GM12892 (cell line): Measurements from ENCODE around the gene RGP1.

Experiments used
- DNase-seq: peaks from one replicate; pipeline ENCODE4 v3.0.0; 2011; ENCODE audit not compliant: insufficient read length
- FAIRE-seq: peaks from 2 replicates; lab custom pipeline; 2011; peaks lifted over from hg19 to GRCh38; lab: Jason Lieb, UNC
- POLR2A ChIP-seq: IDR thresholded peaks from 2 replicates; pipeline ENCODE4 v1.6.1; 2011; ENCODE audit warnings: low read depth, low read length, control low read depth
- POLR2AphosphoS5 ChIP-seq: IDR thresholded peaks from 2 replicates; pipeline ENCODE4 v1.6.1; 2011; ENCODE audit warnings: low read depth, low read length, control low read depth
- TAF1 ChIP-seq: IDR thresholded peaks from 2 replicates; pipeline ENCODE4 v1.6.1; 2011; ENCODE audit warnings: low read depth, mild to moderate bottlenecking, control low read depth, low read length, borderline replicate concordance

RGP1 gene

GRCh38 chr9:35711501-35712428 lies 37.3 kb upstream of the RGP1 start:
- no peak for FAIRE-seq

DNA sequence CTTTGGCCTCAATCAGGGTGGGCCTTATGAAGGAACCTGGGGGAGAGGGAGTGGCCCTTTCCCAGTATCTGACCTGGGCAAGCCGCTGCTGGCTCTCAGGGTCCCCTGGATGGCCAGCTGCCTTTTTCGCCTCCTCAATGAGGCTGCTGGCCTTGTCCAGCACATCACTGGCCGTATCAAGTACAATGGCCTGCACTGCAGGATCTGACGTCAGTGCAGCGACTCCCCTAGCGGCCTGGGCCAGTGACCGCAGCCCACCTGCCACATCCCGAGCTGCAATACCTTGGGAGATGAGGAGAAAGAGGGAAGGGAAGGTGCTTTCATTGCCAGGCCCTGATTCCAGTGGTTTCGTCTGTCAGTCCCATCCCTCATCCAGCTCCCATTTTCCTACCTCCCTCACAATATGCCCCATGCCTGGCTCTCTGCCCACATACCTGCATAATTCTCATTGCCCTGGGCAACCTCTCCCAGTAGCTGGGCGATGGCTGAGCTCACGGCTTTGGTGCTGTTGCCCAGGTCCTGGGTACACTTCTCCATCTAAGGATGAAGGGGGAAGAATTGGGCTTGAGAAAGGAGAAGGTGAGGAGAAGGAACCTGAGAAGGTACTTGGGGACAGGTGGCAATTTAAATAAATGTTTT lies 36.2 kb upstream of the RGP1 start:
- no peak for TF ChIP-seq POLR2A
- no peak for TF ChIP-seq TAF1
- TF ChIP-seq POLR2AphosphoS5: no peak
- FAIRE-seq: no peak
- no peak for DNase-seq

More at GRCh38 chr9:35711501-35712428, 37.3 kb upstream of the RGP1 start:
- TF ChIP-seq POLR2AphosphoS5: no peak
- TF ChIP-seq TAF1: no peak
- TF ChIP-seq POLR2A: no peak
- DNase-seq: no peak

DNA sequence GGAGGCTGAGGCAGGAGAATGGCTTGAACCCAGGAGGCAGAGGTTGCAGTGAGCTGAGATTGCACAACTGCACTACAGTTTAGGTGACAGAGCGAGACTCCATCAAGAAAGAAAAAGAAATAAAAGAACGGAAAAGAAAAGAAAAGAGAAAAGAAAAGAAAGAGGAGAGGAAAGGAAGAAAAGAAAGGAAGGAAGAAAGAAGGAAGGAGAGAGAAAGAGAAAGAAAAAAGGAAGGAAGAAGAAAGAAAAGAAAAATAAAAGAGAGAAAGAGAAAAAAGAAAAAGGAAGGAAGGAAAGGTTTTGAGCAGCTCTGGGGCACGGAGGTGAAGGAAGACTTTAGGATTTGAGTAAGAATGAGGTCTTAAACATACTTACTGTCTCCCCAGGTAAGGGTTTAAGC lies 35.5 kb upstream of the RGP1 start:
- DNase-seq: no peak
- no peak for FAIRE-seq
- no peak for TF ChIP-seq POLR2AphosphoS5
- no peak for TF ChIP-seq POLR2A
- TF ChIP-seq TAF1: no peak

DNA sequence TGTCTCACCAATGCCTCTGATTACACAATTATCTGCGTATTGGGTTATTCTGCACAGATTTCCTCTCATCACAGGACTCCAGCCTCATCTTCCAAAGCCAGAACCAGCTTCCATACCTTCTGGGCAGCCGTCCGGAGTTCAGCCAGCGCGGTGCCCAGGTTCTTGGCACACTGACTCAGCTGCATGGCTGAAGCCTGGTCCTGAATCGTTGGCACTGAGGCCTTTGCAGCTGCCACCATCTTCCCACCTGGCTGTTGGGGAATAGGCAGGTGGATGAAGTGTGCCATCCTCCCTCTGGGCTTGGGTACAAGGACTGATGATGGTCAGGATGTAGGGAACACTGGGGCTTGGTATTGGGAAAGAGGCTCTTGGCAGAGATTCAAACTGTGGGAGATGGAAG lies 35.0 kb upstream of the RGP1 start:
- TF ChIP-seq TAF1: no peak
- no peak for TF ChIP-seq POLR2A
- no peak for TF ChIP-seq POLR2AphosphoS5
- no peak for FAIRE-seq
- DNase-seq: no peak

- no peak for FAIRE-seq
- DNase-seq: no peak
- TF ChIP-seq POLR2A: no peak
- TF ChIP-seq TAF1: no peak
- no peak for TF ChIP-seq POLR2AphosphoS5
Observed at GRCh38 chr9:35714579-35715252, 34.4 kb upstream of the RGP1 start.

DNA sequence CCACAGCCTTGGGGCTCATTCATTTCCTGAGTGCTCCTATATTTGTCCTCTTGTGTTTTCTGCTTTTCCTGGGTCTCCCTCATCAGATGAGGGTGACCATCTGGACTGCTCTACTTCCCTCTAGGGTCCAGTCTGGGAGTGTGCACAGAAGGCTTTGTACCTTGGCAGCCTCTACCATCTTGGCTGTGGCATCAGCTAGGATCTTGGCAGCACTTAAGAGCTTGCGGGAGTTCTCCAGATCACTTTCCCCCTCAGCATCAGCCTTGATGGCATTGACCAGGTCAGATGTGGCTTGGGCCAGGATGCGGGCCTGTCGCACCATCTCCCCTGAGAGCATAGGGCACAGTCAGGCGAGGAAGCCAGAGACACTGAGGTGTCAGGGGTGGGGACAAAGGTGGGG lies 32.9 kb upstream of the RGP1 start:
- TF ChIP-seq POLR2A (no peak), POLR2AphosphoS5 (no peak), TAF1 (no peak)
- no peak for DNase-seq
- FAIRE-seq: no peak

DNA sequence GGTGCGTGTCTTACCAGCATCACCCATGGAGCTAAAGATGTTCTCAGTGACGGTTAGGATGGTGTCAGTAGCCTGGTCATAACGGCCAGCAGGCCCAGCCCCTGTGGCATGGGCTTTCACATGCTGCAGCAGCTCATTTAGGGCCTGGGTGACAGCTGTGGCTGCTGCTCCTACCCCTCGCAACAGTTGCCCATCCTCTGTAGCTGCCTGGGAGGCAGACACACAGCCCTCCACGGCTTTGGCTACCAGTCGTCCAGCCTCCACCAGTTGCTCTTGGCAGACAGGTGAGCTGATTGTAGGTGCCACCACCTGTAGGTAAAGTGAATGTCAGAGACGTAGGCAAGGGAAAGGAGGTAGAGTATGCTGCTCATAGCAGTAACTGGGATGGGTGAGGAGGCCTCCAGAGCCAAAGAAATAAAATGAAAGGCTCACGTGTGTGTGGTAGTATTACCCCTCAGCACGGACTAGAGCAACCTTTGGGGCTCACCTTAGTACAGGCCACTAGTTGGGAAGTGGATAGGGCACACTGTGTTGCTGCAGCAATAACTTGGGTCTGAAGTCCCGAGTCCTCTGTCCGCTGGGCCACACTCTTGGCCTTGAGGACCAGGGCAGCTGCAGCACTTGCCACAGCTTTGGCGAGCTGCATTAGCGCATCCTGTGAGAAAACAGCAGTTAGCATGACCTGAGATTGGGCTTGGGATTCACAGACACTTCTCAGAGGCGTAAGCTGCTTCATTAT lies 31.8 kb upstream of the RGP1 start:
- DNase-seq: no peak
- TF ChIP-seq POLR2AphosphoS5 (no peak), TAF1 (no peak), POLR2A (no peak)
- FAIRE-seq: no peak

GRCh38 chr9:35718721-35719511 lies 30.2 kb upstream of the RGP1 start:
- TF ChIP-seq TAF1 (no peak), POLR2AphosphoS5 (no peak), POLR2A (no peak)
- DNase-seq (no peak), FAIRE-seq (no peak)

GRCh38 chr9:35719546-35719945 lies 29.5 kb upstream of the RGP1 start:
- DNase-seq (no peak), FAIRE-seq (no peak)
- no peak for TF ChIP-seq POLR2A

DNA sequence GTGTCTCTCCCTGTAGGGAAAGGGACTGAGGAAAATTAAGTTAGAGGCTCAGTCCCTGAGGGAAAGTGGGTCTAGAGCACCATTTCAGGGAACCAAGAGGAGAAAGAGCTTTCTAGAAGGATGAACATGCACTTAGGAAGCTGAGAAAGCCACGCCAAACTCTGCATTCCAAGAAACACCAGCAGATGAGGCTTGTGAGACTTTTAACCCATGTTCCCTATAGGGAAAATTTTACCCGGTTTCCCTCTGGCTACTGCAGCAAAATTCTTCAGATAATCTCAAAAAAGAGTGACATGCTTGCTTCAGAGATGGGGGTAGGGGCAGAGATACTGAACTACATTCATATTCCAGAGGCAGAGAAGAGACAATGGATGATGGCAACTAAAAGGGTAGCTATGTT lies 25.7 kb upstream of the RGP1 start:
- no peak for FAIRE-seq
- TF ChIP-seq TAF1 (no peak), POLR2A (no peak), POLR2AphosphoS5 (no peak)
- DNase-seq: no peak
